ENCODE measurements around the gene CRB2.

CRB2 gene

DNA sequence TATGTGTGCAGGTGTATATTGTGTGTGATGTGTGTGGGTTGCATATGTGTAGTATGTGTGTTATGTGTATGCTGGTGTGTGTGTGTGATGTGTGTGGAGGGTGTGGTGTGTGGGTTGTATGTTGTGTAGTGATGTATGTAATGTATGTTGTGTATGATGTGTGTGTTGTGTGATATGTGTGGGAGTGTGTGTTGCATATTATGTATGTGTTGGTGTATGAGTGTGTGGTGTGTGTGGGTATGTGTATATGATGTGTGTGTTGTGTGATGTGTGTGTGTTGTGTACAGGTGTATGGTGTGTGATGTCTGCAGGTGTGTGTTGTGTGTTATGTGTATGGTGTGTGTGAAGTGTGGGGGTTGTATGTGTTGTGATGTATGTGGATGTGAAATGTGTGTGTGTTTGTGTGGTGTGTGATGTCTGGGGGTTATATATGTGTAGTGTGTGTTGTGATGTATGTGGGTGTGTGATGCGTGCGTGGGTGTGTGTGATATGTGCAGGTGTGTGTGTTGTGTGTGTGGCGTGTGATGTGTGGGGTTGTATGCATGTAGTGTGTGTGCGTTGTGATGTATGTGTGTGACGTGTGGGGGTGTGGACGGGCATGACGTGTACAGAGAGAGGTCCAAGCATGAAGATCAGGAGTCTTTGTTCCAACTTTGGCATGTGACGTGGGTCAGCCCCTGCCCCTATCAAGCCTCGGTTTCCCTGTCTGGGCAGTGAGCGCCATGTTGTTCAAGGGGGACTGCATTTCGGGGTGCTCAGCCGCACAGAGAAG is 8.5 kb upstream of the CRB2 start:
- no peak for DNase-seq (ENCODE audit: low read depth in 2 of 2)

DNA sequence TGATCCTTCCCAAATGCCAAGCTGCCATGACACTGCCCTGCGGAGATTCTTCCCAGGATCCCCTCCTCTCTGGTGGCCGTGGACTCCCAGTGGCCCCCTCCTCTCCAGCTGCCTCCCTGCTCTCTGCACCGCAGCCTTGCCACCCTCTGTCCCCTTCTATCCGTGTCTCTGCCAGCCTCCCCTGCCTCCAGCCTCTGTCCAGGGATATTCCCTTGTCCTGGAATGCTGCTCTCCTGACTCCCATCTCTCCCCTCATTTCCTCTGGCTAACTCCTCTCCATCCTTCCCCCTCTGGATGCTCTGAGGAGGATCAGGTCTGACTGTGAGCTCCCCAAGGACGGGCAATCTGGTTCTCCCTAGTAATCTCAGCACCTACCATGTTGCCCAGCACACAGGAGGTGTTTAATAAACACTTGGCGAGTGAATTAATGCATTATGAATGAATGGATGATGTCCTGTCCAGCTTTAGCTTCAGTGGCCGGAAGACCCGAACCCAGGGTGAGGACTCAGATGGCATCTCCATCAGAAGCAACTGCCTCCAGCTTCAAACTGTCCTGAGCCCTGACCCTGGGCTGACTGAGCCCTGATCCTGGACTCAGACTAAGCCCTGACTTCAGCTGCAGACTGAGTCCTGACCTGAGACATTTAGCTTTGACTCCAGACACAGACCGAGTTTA is 7.5 kb upstream of the CRB2 start:
- DNase-seq (ENCODE audit: low read depth in 2 of 2), result no peak

DNA sequence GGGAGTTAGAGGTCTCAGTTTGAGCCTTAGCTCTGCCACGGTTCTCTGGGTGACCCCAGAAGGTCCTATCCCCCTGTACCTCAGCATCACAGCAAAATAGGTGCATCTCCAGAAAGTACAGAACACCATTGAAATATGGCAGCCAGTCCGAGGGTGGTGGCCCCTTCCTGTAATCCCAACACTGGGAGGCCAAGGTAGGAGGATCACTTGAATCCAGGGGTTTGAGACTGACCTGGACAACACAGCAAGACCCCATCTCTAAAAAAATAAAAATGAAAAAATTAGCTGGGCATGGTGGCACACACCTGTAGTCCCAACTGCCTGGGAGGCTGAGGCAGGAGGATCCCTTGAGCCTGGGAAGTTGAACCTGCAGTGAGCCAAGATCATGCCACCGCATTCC is 7.0 kb upstream of the CRB2 start:
- DNase-seq (ENCODE audit: low read depth in 2 of 2), result no peak

DNA sequence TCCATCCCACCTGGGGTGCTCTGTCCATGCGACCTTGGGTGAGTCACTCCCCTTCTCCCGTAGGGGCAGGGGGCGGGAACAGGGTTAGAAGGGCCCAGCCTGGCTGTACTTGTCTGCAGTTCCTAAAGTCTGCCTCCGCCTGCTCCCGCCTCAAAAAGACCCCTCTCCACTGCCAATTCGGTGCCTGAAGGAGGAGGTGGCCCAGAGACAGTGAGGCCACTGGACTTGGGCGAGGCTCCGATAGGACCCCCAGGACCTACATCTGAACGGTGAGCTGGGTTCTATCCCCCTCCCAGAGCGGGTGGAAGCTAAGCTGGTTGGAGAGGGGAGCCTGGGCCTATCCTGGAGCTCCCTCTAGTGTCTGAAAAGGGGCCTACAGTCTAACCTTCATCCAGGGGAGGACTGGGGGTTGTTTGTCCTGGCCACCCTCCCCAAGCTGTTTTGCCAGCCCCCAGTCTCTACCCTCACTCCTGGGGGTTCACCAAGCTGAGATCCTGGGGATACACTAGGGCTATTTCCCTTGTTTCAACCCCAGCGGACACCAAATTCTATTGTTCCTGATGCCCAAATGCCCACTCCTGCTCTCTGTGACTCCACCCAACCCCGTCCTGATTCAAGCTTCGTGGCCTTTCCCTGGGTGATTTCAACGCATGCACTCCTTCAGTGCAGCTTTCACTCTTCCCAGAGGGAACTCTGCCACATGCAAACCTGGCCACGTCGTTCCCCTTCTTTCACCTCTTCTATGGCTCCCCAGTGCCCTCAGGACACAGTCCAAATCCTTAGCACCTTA is 6.1 kb upstream of the CRB2 start:
- DNase-seq (ENCODE audit: low read depth in 2 of 2), result peak; percentile 41 to 55

DNA sequence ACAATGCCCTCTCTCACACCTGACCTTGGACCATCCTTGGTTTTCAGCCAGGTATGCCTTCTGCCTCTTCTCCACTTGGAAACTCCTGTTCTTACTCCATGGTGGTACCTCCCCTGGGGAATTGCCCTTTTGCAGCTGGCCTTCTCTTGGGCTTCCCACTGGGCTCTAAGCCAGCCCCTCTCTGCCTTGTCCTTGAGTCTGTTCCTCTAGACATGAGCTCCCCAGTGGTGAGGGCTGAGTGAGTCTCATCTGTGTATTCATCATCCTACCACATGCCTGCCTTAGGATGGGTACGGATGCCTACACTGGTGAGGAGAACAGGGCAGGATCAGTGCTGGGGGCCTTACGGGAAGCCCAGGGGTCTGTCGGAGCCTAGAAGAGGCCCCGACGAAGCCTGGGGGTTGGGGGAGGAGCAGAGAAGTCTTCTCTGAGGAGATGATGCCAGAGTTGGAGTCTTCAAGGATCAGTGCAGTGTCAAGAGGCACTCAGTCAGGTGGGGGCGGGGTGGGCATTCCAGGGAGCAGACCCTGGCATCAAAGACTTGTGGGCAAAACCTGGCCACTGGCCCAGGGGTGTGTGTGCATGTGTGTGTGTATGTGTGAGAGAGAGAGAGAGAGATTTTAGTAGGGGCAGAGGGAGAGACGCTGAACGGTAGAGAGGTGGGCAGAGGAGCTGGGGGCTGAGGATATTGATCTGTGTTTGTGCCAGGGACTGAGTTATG is 5.2 kb upstream of the CRB2 start:
- no peak for DNase-seq (ENCODE audit: low read depth in 2 of 2)

DNA sequence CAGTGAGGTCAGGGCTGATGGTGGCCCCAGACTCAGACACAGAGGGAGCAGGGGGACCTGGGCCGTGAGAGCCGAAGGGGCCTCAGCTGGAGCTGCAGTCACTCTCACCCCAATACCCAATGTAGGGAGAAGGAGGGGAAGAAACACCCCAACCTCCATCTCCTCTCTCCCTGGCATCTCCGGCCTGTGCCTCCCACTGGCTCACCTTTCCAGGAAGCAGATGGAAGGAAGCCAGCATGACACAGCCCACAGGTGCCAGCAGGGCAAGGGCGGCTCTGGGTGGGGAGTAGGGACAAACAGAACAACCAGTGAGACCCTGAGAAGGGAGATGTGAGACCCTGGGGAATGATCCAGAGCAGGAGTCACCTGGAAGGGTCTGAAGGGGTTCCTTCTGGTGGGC is 3.0 kb upstream of the CRB2 start:
- no peak for DNase-seq (ENCODE audit: low read depth in 2 of 2)

DNA sequence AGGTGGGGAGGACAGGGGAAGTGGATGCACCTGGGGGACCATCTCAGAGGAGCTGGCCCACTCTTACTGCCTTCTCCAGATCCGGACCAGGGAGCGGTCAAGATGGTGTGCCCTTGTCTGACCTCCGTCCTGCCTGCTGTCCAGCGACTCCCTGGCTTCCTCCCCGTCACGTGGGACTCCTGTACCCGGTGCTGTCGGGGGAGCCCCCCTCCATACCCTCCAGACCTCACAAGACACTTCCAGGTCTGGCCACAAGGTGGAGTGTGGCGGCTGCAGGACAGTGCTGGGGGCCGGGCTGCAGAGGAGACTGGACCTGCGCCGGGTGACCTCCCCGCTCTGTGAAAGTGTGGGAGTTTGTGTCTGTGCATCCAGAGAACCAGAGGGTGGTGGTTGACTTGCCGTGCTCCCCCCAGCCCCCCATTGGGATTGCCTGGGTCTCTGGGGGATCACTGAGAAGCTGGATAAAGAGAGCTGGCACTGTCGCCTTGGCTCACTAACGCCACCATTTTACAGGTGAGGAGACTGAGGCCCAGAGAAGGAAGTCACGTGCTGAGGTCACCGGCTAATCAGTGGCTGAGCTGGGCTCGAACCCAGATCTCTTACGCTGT is 1.9 kb upstream of the CRB2 start:
- DNase-seq (ENCODE audit: low read depth in 2 of 2), result peak; percentile 27 to 60

DNA sequence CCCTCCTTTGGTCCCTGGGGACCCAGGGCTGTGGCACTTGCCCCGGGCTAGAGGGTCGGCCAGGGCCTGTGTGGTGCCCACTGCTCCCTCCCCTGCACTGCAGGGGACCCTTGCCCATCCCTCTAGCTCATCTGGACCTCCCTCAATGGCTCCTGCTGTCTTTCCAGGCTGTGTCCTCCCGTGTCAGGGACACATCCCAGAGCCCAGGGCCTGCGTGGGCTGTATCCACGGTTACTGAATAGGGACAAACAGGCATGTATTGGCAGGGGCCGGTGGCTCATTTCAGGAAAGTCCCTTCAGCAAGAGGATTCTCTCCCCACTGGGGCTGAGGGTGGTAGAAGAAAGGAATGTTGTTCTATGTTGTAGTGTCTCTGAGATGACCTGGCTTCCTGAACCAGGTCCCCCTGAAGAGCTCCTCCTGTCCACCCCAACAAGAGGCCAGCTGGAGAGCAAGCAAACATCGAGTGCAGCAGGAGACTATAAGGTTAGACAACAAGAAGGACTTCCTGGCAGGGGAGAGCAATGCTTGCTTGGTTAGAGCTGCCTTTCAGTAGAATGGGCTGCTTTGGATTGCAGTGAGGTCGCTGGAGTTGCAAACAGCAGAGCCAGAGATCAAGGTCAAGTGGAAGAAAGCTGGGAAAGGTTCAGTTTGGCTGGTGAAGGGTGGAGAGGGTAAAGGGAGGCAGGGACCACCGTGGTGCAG is 1.0 kb upstream of the CRB2 start:
- DNase-seq (ENCODE audit: low read depth in 2 of 2), result no peak

DNA sequence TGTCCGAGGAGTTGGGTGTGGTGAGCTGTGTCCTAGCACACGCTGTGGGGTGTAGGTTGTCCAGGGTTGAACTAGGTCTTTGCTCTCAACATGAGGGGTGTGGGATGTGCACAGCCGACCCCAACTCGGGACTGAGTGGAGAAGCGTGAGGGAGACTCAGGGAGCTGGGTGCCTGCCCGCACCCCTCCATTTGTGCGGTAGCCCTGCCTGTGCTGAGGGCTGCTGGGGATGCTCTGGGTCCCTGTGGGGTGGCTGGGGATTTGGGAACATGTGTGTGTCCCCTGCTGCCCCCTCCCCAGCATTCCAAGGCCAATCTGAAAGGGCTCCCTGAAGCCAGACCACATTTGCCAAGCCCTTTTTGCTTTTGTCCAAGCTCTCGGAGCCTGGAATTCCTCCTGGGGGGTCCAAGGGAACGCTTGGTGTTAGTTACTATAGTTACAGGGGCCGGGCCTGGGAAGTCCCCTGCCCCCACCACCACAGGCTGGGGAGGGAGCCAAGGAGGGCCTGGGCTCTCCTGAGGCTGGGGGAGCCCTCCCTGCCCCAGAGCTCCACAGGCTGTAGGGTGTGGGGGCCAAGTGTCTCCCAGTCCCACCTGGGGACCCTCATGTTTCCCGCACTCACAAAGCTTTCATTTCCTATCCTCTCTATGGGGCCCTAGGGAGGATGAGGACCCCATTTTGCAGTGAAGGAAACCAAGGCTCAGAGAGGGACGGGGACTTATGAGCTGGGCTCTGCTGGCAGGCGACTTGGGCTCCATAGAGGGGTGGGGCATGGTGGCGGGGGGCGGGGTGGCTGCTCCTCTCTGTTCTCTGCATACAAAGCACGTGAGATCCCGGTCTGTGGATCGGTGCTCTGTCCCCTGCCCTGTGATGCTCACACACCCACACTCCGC is 1.1 kb downstream of the CRB2 start:
- no peak for DNase-seq (ENCODE audit: low read depth in 2 of 2)

DNA sequence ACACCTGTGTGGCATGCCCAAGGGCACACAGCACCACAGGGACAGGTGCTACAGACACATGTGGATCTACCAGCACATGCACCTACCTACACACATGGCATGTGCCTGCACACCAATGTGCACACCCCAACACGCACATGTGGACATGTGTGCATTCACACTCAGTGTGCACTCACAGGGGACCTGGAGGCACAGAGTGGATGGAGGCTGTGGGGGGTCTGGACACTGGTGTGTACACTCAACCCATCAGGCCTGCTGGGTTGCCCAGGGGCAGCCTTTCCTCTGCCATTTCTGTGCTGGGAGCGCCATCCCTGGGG is 1.7 kb downstream of the CRB2 start:
- no peak for DNase-seq (ENCODE audit: low read depth in 2 of 2)

DNA sequence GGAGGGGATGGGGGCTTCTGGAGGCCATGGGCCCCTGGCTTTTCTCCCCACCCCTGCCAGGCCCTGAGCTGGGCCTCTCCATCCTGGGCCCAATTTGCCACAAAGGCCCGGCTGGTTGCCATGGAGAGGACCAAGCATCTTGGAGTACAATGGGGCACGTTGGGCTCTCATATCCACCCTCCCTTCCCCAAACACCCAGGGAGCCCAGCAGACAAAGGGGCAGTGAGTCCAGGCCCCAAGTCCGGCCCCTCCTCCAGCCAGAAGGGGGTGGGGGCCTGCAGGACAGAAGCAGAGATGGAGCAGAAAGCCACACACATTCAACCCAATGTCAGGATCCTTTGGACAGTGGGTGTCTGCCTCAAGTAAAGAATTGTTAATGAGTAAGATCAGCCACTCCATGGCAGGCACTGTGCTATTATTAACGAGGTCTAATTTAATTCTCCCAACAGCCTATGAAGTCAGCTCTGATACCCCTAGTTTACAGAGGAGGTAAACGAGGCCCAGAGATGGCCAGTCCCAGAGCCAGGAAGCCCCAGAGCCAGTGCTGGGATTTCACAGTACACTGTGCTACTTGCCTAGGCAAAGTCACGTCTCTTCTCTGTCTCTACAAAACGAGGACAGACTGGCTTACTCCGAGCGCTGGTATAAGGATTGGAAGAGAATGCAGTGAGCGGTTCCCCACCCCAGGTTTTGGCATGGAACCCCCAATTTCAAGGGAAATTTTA is 2.3 kb downstream of the CRB2 start:
- DNase-seq (ENCODE audit: low read depth in 2 of 2), result no peak

DNA sequence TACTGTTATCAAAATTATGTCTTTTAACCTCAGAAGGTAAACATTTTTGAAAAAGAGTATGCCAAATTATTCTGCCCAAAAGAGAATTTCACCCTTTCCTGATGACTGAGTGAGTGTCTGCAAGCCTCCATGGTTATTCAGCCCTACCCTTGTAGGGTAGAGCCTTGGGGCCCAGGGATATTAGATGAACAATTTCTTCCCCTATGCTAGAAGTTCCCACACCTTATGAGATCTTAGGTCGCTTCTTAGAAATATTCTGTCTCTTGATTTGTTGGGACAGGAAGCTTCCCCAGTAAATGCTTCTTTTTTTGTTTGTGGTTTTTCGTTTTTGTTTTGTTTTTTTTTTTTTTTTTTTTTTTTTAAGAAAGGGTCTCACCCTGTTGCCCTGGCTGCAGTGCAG is 3.1 kb downstream of the CRB2 start:
- no peak for DNase-seq (ENCODE audit: low read depth in 2 of 2)

DNA sequence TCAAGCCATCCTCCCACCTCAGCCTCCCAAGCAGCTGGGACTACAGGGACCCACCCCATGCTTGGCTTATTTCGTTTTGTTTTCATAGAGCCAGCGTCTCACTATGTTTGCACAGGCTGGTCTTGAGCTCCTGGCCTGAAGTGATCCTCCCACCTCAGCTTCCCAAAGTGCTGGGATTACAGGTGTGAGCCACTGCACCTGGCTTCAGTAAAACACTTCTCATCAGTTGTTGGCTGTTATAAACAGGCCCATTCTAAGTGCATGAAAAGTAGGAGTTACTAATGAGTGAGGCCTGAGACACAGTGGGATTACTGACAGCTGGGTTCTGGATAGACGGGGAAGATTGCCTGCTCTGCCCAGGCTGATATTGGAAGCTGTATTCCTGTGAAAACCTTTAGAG is 3.5 kb downstream of the CRB2 start:
- DNase-seq (ENCODE audit: low read depth in 2 of 2), result no peak

DNA sequence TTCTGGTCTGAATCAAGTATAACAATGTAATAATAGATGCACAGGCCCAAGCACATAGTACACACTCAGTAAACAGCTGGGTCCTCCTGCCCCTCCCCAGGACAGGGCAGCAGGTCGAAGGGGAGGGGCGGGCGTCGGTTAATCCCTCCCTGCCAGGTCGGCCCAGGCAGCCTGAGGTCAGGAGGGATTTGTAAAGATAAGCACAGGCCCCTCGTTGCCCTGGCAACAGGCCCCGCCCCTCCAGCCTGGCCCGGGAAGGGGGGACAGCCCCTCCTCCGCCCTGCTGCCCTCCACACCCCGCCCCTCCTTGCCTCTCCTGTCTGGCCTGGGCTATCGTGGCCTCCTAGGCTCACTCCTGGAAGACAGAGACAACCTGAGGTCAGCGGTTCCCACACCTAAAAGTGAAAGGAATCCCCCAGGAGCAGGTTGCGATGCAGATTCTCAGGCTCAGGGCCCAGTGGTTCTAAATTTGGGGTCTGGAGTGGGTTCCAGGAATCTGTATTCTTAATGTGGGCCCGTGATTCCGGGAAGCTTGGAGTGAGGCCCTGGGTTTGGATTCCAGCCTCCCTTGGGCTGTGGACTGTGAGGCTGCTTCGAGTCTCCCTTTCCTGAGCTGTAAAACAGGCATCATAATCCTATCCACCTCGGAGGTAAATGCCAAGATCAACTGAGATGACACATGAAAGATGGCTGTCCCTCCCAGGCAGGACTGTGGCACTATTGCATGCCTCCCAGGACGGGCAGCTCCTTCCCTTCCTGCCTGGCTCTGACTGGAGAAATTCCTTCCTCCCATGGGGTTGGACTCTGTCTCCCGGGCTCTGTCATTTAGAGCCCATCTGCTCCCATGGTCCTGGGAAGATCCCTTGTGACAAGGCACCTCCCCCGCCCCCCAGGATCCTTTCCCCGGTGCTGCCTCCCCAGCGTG is 4.4 kb downstream of the CRB2 start:
- DNase-seq (ENCODE audit: low read depth in 2 of 2), result peak in 1 of 2 experiments; percentile 21

DNA sequence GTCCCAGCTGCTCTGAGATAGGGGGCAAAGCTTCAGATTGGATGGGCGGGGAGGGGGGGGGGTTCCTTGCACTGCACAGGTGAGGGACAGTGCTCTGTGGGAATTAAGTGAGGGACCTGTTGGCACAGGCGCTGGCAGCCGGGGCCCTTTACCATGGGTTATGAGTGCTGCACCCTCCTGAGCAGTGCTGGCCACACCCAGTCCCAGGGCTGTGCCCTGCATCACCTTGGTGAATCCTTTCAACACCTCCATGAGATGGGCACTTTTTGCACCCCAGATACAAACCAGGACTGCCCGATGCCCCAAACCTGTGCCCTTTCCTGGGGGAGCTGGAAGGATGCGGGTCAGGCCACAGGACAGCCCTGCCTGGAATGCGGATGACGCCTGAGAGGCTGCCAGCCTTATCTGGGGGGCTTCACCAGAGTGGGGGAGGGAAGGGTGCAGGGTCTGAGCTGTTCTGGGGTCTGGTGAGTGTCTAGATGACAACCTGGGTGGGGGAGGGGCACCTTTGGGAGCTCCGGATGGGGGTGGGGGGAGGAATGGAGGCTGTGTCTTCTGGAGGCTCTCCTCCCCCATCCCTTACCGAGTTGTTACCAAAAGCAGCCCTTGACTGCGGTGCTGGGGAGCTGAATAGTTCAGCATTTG is 5.2 kb downstream of the CRB2 start:
- DNase-seq (ENCODE audit: low read depth in 2 of 2), result no peak

DNA sequence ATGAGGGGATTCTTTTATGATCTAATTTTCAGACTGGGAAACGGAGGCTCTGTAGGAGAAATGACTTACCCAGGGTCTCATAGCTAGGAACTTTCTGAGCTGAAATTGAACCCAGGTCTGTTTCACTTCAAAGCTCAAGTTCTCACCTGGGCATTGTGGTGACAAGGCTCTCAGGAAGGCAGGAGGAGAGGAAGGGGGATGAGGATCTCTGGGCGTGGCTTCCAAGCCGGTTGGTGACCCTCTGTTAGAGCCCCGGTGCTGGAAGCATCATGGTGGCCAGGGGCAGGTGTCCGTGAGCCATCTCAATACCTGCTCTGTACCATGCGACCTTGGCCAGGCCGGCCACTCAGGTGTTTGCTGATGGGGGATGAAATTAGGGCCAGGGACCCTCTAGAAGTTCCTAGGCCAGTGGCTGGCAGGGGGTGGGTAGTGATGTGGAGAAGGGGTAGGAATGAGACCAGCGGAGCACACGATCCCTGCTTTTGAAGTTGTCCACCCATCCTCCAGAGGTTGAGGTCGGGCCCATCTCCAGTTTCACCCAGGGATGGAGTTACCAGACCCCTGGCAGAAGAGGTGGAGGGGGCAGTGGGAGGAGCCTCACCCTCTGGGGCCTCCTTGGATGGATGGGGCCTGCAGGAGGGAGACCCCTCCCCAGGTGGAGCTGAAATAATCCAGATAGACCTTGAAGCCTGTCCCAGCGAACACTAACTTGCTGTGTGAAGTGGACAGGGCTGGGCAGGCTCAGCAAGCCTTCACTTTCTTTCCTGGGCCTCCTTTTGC is 5.9 kb downstream of the CRB2 start:
- no peak for DNase-seq (ENCODE audit: low read depth in 2 of 2)

DNA sequence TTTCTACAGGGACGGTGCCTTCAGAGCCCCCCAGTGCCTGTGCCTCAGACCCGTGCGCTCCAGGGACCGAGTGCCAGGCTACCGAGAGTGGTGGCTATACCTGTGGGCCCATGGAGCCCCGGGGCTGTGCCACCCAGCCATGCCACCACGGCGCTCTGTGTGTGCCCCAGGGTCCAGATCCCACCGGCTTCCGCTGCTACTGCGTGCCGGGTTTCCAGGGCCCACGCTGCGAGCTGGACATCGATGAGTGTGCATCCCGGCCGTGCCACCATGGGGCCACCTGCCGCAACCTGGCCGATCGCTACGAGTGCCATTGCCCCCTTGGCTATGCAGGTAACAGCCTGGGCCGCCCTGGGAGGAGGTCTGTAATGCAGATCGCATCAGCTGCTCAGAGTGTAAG is 6.9 kb downstream of the CRB2 start:
- no peak for DNase-seq (ENCODE audit: low read depth in 2 of 2)

All from stimulated activated CD4-positive, alpha-beta T cell treated with anti-CD3 and anti-CD28 coated beads, Interleukin-12 subunit alpha, Interleukin-12 subunit beta, amount 100 ng/mL, for 24 hours (primary cell).